ENCODE results near the gene GJA9.

DNA sequence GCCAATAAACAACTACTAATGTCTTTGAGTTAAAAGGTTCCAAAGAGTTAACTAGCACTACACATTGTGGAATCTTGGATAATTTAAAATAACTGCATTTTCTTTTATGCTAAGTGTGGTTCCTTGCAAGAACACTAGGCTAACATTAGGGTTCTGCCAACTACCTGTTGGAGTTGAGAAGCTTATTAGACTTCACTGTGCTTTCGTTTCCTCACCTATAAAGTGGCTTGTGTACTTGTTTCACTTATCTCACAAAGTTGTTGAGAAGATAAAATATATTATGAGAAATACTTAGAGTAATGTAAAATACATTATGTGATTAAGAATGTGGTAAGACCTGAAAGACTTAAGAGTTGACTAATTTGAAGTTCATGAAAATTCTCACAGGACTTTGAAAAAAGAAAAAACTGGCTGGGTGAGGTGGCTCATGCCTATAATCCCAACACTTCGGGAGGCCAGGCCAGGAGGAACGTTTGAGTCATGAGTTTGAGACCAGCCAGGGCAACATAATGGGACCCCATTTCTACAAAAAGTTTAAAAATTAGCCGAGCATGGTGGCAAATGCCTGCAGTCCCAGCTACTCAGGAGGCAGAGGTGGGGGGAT lies 16.2 kb downstream of the GJA9 start:
- TF ChIP-seq CTCF (IDR thresholded peaks at IDR 0.05) (no peak), POLR2A (IDR thresholded peaks at IDR 0.05) (no peak)
